Measurements from ENCODE around the gene MPP4.

MPP4 gene

DNA sequence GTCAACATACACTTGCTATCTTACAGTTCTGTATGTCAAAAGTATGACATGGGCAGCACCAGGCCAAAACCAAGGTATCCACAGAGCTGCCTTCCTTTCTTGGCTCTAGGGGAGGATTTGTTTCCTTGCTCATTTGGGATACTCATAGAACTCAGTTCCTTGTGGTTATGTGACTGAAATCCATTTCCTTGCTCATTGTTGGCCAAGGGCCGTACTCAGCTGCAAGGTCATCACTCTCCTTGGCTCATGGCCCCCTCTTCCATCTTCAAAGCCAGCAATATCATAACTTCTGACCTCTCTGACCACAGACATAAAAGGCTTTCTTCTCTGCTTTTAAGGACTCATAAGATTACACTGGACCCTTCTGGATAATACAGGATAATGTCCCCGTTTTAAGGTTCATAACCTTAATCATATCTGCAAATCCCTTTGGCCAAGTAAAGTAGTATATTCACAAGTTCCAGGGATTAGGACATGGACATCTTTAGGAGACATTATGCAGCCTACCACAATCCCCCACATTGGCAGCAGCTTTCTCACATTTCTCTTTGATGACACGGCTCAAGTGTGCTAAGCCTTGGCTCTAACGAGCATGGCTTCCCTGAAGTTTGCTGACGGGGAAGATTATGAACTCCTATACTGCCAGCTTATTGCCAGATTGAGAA, 76.0 kb downstream of the MPP4 start:
- TF ChIP-seq, protein P1, sequence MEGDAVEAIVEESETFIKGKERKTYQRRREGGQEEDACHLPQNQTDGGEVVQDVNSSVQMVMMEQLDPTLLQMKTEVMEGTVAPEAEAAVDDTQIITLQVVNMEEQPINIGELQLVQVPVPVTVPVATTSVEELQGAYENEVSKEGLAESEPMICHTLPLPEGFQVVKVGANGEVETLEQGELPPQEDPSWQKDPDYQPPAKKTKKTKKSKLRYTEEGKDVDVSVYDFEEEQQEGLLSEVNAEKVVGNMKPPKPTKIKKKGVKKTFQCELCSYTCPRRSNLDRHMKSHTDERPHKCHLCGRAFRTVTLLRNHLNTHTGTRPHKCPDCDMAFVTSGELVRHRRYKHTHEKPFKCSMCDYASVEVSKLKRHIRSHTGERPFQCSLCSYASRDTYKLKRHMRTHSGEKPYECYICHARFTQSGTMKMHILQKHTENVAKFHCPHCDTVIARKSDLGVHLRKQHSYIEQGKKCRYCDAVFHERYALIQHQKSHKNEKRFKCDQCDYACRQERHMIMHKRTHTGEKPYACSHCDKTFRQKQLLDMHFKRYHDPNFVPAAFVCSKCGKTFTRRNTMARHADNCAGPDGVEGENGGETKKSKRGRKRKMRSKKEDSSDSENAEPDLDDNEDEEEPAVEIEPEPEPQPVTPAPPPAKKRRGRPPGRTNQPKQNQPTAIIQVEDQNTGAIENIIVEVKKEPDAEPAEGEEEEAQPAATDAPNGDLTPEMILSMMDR (IDR thresholded peaks at IDR 0.05; ENCODE audit: low read depth, low read length, missing control alignments) = no peak
- DNase-seq (ENCODE audit: low read depth) = no peak
- no peak overlapping the region for H3K4me3 ChIP-seq (ENCODE audit: low read depth, low read length)

DNA sequence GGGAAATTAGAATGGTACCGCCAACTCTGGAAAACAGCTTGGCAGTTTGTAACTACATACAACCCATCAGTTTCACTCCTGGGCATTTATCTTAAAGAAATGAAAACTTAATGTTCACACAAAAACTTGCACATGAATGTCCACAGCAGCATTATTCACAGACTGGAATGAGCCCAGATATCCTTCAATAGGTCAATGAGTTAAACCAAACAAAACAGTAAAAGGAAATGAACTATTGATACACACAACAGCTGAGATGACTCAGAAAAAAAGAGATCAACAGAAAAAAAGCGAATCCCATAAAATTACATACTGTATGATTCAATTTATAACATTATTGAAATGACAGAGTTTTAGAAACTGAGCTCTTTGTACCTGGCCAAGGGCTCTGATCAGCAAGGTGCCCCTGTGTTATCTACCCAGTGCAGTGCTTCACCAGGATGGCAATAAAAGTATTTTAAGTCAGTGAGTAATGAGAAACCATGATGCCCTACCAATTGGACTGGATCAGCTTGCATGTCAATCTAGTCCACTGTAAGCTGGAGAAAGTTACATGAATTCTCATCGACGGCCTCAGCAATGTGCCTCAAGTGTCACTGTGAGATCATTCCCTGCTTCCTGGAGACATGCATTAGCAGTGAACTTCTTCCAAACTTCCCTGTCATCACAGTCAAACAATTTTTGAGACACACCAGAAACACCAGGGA, 77.0 kb downstream of the MPP4 start:
- no peak overlapping the region for H3K4me3 ChIP-seq (ENCODE audit: low read depth, low read length)
- no peak for DNase-seq (ENCODE audit: low read depth)
- TF ChIP-seq, protein P1 (IDR thresholded peaks at IDR 0.05; ENCODE audit: low read depth, low read length, missing control alignments) = no peak

DNA sequence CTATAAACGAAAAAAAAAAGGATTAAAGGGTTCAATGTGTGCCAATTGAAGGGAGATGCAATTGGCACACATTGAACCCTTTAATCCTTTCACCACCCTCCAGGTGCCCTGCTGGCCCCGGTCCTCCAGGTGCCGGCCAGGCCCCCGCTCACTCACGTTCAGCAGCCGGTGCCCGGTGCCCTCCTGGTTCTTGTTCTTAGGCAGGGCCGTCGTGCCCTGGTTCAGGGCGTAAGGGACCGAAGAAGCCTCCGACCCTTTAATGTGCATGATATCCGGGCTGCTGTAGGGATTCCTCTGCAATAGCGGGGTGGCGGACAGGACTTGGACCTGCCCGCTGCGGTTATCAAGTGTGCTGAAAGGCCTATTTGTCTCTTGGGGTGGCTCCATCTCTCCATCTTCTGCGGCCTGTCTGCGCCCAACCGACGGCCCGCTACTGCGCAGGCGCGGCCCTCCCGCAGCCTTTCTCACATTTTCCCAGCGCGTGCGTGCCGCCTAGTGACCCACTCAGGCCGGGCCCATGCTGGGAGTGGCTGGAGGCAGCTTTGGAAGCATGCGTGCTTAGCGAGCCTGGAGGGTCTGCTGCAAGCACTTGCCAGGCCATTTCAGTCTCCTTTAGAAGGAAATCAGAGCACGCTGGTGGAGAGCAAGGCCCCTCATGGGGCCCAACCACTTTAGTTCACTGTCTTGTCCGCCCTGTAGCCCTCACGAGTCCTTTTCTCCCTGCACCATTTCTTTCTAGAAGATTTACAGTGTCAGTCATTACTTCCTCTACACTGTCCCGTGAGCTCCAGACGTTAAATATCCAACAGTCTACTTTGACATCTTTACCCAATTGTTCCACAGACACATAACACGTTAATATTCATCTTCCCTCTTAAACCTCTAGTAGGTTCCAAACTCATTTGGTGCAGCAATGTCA, 79.4 kb downstream of the MPP4 start:
- TF ChIP-seq, protein P1 (IDR thresholded peaks at IDR 0.05; ENCODE audit: low read depth, low read length, missing control alignments) = no peak
- no peak for DNase-seq (ENCODE audit: low read depth)
- no peak overlapping the region for H3K4me3 ChIP-seq (ENCODE audit: low read depth, low read length)

DNA sequence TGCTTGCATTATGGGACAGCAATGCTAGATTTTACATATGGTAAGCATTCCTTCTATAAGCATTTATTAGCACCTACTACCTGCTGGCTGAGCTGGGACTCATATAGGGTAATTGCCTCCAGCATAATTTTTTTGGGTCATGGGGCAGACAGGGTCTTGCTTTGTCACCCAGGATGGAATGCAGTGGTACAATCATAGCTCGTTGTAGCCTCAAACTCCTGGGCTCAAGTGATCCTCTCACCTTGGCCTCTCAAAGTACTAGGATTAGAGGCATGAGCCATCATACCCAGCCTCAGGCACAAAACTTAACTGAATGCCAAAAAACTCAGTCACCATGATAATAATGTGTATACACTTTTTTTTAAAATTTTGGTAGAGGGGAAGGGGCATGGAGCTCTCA, 90.4 kb downstream of the MPP4 start:
- no peak for DNase-seq (ENCODE audit: low read depth)
- H3K4me3 ChIP-seq (ENCODE audit: low read depth, low read length) = no peak overlapping the region
- TF ChIP-seq, protein P1 (IDR thresholded peaks at IDR 0.05; ENCODE audit: low read depth, low read length, missing control alignments) = no peak

DNA sequence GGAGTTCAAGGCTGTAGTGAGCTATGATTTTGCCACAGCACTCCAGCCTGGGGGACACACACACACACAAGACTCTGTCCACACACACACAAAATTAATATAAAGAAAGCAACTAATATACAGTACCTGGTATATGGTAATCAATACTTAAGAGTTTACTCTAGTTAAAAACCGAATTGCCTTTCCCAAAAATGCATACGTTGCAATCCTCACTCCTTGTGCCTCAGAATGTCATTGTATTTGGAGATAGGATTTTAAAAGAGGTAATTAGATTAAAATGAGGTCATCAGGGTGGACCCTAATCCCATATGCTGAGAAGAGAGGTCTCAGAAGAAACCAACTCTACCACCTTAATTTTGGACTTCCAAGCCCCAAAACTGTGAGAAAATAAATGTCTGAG, 90.9 kb downstream of the MPP4 start:
- TF ChIP-seq, protein P1 (IDR thresholded peaks at IDR 0.05; ENCODE audit: low read depth, low read length, missing control alignments) = no peak
- DNase-seq (ENCODE audit: low read depth) = no peak
- H3K4me3 ChIP-seq (ENCODE audit: low read depth, low read length) = no peak overlapping the region

DNA sequence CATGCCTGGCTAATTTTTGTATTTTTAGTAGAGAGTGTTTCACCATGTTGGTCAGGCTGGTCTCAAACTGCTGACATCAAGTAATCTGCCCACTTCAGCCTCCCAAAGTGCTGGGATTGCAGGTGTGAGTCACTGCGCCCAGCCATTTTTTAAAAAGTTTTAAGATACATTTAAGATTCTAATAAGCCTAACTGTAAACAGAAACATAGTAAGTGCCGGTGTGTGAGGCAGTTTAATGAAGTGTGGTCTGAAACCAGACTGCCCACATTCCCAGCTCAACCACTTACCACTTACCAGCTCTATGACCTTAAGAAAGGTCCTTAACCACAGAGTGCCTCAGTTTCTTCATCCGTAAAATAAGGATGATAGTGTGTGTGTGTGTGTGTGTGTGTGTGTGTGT, 97.5 kb downstream of the MPP4 start:
- TF ChIP-seq, protein P1 (IDR thresholded peaks at IDR 0.05; ENCODE audit: low read depth, low read length, missing control alignments) = no peak
- H3K4me3 ChIP-seq (ENCODE audit: low read depth, low read length) = no peak overlapping the region
- DNase-seq (ENCODE audit: low read depth) = no peak

Data from GM12864 (cell line).